GM12878 (cell line): ENCODE results near the gene FRYL.

Experiments
- CTCF ChIP-seq, 3 experiments: IDR thresholded peaks in 2 of 3; conservative IDR thresholded peaks in 1 of 3; 2 replicates each; pipeline ENCODE4 v1.5.1; 2011; ENCODE audit warnings: low read depth in 3 of 3, low read length in 3 of 3, mild to moderate bottlenecking in 3 of 3, control low read depth in 2 of 3, moderate library complexity in 2 of 3, inconsistent platforms in 1 of 3, mixed read lengths in 1 of 3; ENCODE audit not compliant: control insufficient read depth in 2 of 3, insufficient read depth in 1 of 3; ENCODE audit errors: extremely low read depth in 1 of 3
- E2F4 ChIP-seq: IDR thresholded peaks from 2 replicates; pipeline ENCODE4 v1.6.1; 2012; ENCODE audit warnings: low read depth, low read length, improper control_type of control experiment
- EZH2 ChIP-seq: IDR thresholded peaks from 2 replicates; pipeline ENCODE4 v1.6.1; 2012; ENCODE audit warnings: low read depth, mild to moderate bottlenecking, control low read depth, inconsistent platforms, low read length, borderline replicate concordance; ENCODE audit not compliant: control insufficient read depth
- HDGF ChIP-seq: fragments of 450-650 bp; IDR thresholded peaks from 2 replicates; pipeline ENCODE4 v1.6.1; 2016; ENCODE audit warnings: antibody characterized with exemption
- NR2C1 ChIP-seq: fragments of 450-650 bp; IDR thresholded peaks from 2 replicates; pipeline ENCODE4 v1.6.1; 2017; ENCODE audit warnings: antibody characterized with exemption, mild to moderate bottlenecking, moderate library complexity
- POLR2A ChIP-seq: IDR thresholded peaks from 2 replicates; pipeline ENCODE4 v1.6.1; 2011; ENCODE audit warnings: low read depth, mild to moderate bottlenecking, low read length
- TCF3 ChIP-seq: IDR thresholded peaks from 2 replicates; pipeline ENCODE4 v1.6.1; 2012; ENCODE audit warnings: low read depth, mild to moderate bottlenecking, low read length, borderline replicate concordance; ENCODE audit not compliant: insufficient read depth
- USF2 ChIP-seq: IDR thresholded peaks from 2 replicates; pipeline ENCODE4 v1.6.1; 2011; ENCODE audit warnings: low read depth, low read length, improper control_type of control experiment, borderline replicate concordance

- TF ChIP-seq CTCF (IDR thresholded peaks at IDR 0.05 in 2 of 3, conservative IDR thresholded peaks at IDR 0.05 in 1 of 3; ENCODE audit: control insufficient read depth in 2 of 3, extremely low read depth in 1 of 3, insufficient read depth in 1 of 3, low read depth in 3 of 3, low read length in 3 of 3) (no peak), E2F4 (no peak), POLR2A (no peak), USF2 (no peak), EZH2 (no peak), NR2C1 (no peak), HDGF (no peak), TCF3 (no peak)
These were observed 111.0 kb downstream of the FRYL start for GRCh38 chr4:48669086-48669485.
